Type B pancreatic cell (in vitro differentiated cells): ENCODE measurements around the gene IQGAP2. TPM values are rescaled to one million over a fixed set of nuclear protein-coding genes. Genes with fewer than 3 reads are reported as not detected.
A peak's percentile ranks its signal among the peaks of the same experiment; 100 is the strongest.
"Not testable (repeated sequence)": the region's sequence is repeated elsewhere in the genome, so short reads cannot be mapped to it uniquely, and the experiment has no call there.

Experiments
- DNase-seq: peaks from one replicate; pipeline ENCODE4 v3.0.0; 2021; ENCODE audit warnings: mixed read lengths; ENCODE audit not compliant: unreplicated experiment; ENCODE audit errors: extremely low spot score
- H3K27ac Mint-ChIP-seq: 2 replicates; pipeline ENCODE4 v1.8.0; 2021; ENCODE audit warnings: mild to moderate bottlenecking, mixed read lengths
- H3K27me3 Mint-ChIP-seq: 2 replicates; pipeline ENCODE4 v1.8.0; 2021; ENCODE audit warnings: mixed read lengths
- H3K36me3 Mint-ChIP-seq: 2 replicates; pipeline ENCODE4 v1.8.0; 2021; ENCODE audit warnings: mixed read lengths
- H3K4me1 Mint-ChIP-seq: one replicate; pipeline ENCODE4 v1.8.0; 2021; ENCODE audit warnings: mixed read lengths; ENCODE audit not compliant: unreplicated experiment
- H3K4me3 Mint-ChIP-seq: 2 replicates; pipeline ENCODE4 v1.8.0; 2021; ENCODE audit warnings: mild to moderate bottlenecking, mixed read lengths
- H3K9me3 Mint-ChIP-seq: 2 replicates; pipeline ENCODE4 v1.8.0; 2021; ENCODE audit warnings: mixed read lengths
- total RNA-seq: library from RNA; stranded (reverse); gene quantifications from 2 replicates; pipeline ENCODE4 v1.2.1, GENCODE V29; 2021; ENCODE audit warnings: low replicate concordance
- TF ChIP-seq, protein P1 (sequence below): fragments of 200-600 bp; sonication (generic); conservative IDR thresholded peaks from 2 replicates; pipeline ENCODE4 v1.5.0; 2021; ENCODE audit warnings: antibody characterized with exemption, mild to moderate bottlenecking

The IQGAP2 gene
- total RNA-seq, 1 donor from 2014 or later, result 24.7 TPM

DNA sequence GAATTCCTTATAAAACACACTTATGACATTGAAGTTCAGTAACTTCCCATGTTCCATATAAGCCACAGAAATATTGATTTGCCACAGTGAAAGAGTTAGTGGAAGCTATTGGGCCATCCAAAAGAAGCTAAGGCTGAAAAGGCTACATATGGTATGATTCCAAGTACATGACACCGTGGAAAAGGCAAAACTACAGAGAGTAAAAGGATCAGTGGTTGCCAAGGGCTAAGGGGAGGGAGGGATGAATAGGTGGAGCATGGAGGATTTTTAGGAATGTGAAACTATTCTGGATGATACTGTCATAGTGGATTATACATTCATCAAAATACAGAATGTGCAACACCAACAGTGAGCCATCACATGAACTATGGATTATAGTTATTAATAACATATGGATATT is 110.4 kb downstream of the IQGAP2 start:
- Mint-ChIP-seq H3K4me1 (peaks cover 6% of the 10 kb centered on the region), H3K27ac (no peak overlapping the region), H3K9me3 (no peaks in the 10 kb centered on the region), H3K4me3 (no peak overlapping the region), H3K36me3 (no peaks in the 10 kb centered on the region), H3K27me3 (no peaks in the 10 kb centered on the region)
- TF ChIP-seq, protein P1, sequence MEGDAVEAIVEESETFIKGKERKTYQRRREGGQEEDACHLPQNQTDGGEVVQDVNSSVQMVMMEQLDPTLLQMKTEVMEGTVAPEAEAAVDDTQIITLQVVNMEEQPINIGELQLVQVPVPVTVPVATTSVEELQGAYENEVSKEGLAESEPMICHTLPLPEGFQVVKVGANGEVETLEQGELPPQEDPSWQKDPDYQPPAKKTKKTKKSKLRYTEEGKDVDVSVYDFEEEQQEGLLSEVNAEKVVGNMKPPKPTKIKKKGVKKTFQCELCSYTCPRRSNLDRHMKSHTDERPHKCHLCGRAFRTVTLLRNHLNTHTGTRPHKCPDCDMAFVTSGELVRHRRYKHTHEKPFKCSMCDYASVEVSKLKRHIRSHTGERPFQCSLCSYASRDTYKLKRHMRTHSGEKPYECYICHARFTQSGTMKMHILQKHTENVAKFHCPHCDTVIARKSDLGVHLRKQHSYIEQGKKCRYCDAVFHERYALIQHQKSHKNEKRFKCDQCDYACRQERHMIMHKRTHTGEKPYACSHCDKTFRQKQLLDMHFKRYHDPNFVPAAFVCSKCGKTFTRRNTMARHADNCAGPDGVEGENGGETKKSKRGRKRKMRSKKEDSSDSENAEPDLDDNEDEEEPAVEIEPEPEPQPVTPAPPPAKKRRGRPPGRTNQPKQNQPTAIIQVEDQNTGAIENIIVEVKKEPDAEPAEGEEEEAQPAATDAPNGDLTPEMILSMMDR, result no peak
- no peak for DNase-seq

DNA sequence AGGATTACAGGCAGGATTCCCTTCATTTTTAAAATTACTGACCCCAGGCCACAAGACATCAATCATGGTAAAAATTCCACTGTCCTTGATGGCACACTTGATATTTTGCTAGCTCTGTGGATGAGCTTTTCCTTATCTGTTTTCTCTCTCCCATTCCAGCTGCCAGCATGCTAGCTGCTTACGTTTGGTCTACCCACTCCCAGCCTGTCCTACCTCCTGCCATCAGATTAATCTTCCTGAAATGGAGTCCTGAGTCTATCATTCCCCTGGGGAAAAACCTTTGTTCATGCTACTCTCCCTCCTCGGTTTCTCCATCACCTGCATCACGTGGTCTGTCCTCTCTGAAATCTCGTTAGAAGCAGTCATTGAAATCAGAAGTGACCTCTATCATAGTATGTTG is 111.2 kb downstream of the IQGAP2 start:
- Mint-ChIP-seq H3K9me3 (peaks cover 5% of the 10 kb centered on the region), H3K27ac (peak overlapping the region; percentile 45), H3K4me1 (peaks cover 6% of the 10 kb centered on the region), H3K27me3 (no peaks in the 10 kb centered on the region), H3K36me3 (no peaks in the 10 kb centered on the region), H3K4me3 (no peak overlapping the region)
- TF ChIP-seq, protein P1, result no peak
- no peak for DNase-seq

DNA sequence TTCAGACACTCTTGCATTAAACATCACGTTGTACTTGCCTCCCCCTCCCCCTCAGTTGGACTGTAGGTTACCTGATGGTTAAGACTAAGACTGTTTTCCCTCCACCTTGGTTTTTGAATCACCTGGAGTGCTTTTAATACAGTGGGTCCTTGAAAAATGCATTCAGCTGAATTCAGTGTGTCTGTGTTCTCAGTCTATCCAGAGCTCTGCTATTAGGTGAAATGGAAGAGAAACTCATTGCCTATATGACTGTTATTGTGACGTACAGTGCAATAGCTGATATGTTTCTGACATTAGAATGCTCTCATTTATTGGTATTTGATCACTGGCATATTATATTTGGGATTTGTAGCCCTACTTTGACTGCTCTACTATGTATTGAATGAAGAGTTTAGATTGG is 111.6 kb downstream of the IQGAP2 start:
- peaks cover 5% of the 10 kb centered on the region for H3K9me3 Mint-ChIP-seq
- H3K4me3 Mint-ChIP-seq, result no peak overlapping the region
- no peak for DNase-seq
- H3K27me3 Mint-ChIP-seq, result no peaks in the 10 kb centered on the region
- no peaks in the 10 kb centered on the region for H3K36me3 Mint-ChIP-seq
- TF ChIP-seq, protein P1, result no peak
- peaks cover 6% of the 10 kb centered on the region for H3K4me1 Mint-ChIP-seq
- H3K27ac Mint-ChIP-seq, result peak overlapping the region; percentile 45

DNA sequence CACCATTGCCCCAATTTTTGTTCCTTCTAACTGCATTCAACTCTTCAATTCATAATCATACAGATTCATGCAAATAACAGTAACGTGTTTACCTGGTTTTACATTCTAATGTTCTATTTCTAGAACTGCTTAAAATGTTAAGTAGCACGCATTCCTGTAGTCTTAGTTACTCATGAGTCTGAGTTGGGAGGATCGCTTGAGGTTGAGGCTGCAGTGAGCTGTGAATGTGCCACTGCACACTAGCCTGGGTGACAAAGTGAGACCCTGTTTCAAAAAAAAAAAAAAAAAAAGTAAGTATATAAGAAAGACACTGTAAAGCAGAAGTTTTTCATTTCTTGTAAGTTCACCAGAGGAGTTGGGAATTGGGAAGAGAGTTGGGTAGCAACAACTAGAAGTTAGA is 114.2 kb downstream of the IQGAP2 start:
- H3K9me3 Mint-ChIP-seq, result peaks cover 5% of the 10 kb centered on the region
- no peaks in the 10 kb centered on the region for H3K36me3 Mint-ChIP-seq
- H3K4me3 Mint-ChIP-seq, result no peak overlapping the region
- TF ChIP-seq, protein P1, result no peak
- no peak overlapping the region for H3K27ac Mint-ChIP-seq
- no peak for DNase-seq
- H3K27me3 Mint-ChIP-seq, result no peaks in the 10 kb centered on the region
- H3K4me1 Mint-ChIP-seq, result peaks cover 15% of the 10 kb centered on the region

DNA sequence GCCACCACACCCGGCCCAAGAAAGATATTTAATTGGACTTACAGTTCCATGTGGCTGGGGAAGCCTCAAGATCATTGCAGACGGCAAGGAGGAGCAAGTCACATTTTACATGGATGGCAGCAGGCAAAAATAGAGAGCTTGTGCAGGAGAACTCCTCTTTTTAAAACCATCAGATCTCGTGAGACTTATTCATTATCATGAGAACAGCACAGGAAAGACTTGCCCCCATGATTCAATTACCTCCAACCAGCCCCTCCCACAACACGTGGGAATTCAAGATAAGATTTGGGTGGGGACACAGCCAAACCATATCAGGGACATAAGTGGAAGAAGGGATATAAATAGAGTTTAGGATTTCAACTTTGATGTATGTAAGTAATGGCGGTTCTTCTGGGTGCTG is 115.2 kb downstream of the IQGAP2 start:
- not testable (repeated sequence) for H3K36me3 Mint-ChIP-seq, DNase-seq, H3K4me3 Mint-ChIP-seq, H3K9me3 Mint-ChIP-seq, H3K27ac Mint-ChIP-seq, H3K27me3 Mint-ChIP-seq
- H3K4me1 Mint-ChIP-seq, result peaks cover 21% of the 10 kb centered on the region

DNA sequence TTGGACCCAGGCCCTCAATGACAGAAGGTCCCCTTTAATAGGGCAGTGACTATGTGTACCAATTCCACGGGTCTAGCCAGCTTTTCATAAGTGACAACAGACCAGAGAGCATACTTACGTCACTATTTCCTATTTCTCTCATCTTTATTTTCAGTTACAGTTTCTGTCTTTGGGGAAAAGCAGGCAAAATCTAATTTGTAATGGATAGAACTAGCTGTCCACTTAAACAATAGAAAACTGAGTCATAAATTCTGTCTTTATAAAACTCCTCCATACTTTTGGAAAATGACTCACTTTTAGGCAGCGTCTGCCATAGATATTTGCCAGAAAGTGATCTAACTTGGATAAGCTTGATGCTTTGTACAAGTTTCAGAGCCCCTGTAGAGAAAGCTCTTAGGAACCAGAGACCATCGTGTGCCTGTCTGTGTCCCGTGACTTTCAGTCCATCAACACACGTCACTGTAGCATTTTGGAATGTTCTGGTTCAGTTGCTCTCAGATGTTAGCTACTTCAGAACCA is 118.2 kb downstream of the IQGAP2 start:
- Mint-ChIP-seq H3K9me3 (peaks cover 5% of the 10 kb centered on the region), H3K27me3 (no peaks in the 10 kb centered on the region), H3K4me1 (peaks cover 29% of the 10 kb centered on the region), H3K27ac (no peak overlapping the region), H3K36me3 (no peaks in the 10 kb centered on the region), H3K4me3 (no peak overlapping the region)
- no peak for DNase-seq
- TF ChIP-seq, protein P1, result no peak
